Vagina (tissue), 2 donors: Measurements from ENCODE around the gene FAM3A.

Source experiments
- POLR2A ChIP-seq, 2 donors: fragments of 450-650 bp; IDR thresholded peaks; one replicate each; pipeline ENCODE4 v1.6.1; 2017; ENCODE audit warnings: antibody characterized with exemption in 2 of 2, mild to moderate bottlenecking in 2 of 2, moderate library complexity in 2 of 2
- POLR2AphosphoS5 ChIP-seq, 2 donors: sonication (generic); formaldehyde crosslinking; IDR thresholded peaks; one replicate each; pipeline ENCODE4 v1.9.0; 2017; ENCODE audit warnings: antibody characterized with exemption in 2 of 2, mild to moderate bottlenecking in 2 of 2, low read depth in 1 of 2; ENCODE audit not compliant: insufficient read depth in 1 of 2
- TF ChIP-seq, protein P1 (sequence below), 3 experiments: fragments of 450-650 bp in 2 of 3; fragments of 200-600 bp in 1 of 3; sonication (generic) in 1 of 3; IDR thresholded peaks; one replicate each; pipeline ENCODE4 v1.5.1; 2017 to 2019; ENCODE audit warnings: antibody characterized with exemption in 3 of 3, mild to moderate bottlenecking in 2 of 3, moderate library complexity in 2 of 3

DNA sequence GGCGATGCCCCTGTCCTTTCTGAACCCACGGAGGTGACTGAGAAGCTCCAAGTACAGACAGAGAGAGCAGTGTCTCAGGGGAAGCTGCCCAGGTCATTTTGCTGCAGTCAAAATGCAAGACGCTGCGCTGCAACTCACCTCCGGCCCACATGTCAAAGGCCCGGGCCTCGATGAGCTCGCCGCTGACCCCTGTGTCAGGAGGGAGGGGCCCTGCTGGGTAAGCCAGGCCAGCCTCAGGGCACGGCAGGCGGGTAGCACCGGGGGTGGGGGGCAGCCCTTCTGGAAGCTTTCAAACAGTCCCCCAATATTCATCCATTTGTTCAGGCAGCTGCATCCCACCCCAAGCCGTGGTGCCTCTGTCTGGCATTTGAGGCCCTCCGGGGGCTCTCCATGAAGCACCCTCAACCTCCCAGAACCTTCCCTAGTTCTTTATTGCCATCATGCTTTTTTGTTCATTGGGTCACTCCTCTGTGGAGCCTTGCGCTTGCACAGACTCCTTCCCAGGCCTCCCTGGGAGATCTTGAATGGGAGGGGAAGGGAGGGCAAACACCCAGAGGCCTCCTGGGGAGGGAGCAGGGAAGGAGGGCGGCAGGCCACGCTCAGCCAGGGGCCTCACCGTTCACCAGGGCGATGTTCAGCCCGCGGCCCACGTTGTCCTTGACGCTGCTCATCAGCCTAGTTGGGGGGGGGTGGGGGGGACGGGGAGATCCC is 8.2 kb downstream of the FAM3A start:
- no peak for TF ChIP-seq POLR2AphosphoS5 (IDR thresholded peaks at IDR 0.05; ENCODE audit: insufficient read depth in 1 of 2, low read depth in 1 of 2)
- TF ChIP-seq, protein P1, sequence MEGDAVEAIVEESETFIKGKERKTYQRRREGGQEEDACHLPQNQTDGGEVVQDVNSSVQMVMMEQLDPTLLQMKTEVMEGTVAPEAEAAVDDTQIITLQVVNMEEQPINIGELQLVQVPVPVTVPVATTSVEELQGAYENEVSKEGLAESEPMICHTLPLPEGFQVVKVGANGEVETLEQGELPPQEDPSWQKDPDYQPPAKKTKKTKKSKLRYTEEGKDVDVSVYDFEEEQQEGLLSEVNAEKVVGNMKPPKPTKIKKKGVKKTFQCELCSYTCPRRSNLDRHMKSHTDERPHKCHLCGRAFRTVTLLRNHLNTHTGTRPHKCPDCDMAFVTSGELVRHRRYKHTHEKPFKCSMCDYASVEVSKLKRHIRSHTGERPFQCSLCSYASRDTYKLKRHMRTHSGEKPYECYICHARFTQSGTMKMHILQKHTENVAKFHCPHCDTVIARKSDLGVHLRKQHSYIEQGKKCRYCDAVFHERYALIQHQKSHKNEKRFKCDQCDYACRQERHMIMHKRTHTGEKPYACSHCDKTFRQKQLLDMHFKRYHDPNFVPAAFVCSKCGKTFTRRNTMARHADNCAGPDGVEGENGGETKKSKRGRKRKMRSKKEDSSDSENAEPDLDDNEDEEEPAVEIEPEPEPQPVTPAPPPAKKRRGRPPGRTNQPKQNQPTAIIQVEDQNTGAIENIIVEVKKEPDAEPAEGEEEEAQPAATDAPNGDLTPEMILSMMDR (IDR thresholded peaks at IDR 0.05), result no peak
- no peak for TF ChIP-seq POLR2A (IDR thresholded peaks at IDR 0.05)
